Cardiac muscle cell (in vitro differentiated cells and primary cell): ENCODE measurements around the gene GPR85. TPM values are rescaled to one million over a fixed set of nuclear protein-coding genes. Genes with fewer than 3 reads are reported as not detected.

Experiments
- DNase-seq, 2 donors: peaks; one replicate each; pipeline versions ENCODE4 v3.0.0 to v3.0.0-alpha.2; 2010 to 2017; ENCODE audit warnings: low read depth in 1 of 2, low spot score in 1 of 2
- H3K27ac ChIP-seq: fragments of 200-600 bp; sonication (generic); 2 replicates; pipeline ENCODE4 v1.5.1; 2016
- H3K27me3 ChIP-seq: fragments of 200-600 bp; sonication (generic); 2 replicates; pipeline ENCODE4 v1.6.0; 2016; ENCODE audit warnings: control low read depth
- H3K36me3 ChIP-seq: fragments of 200-600 bp; sonication (generic); 2 replicates; pipeline ENCODE4 v1.5.1; 2016; ENCODE audit warnings: control low read depth
- H3K4me1 ChIP-seq: fragments of 200-600 bp; sonication (generic); 2 replicates; pipeline ENCODE4 v1.8.1; 2017; ENCODE audit warnings: low read depth, mild to moderate bottlenecking, mixed run types
- H3K4me3 ChIP-seq: fragments of 200-600 bp; sonication (generic); 2 replicates; pipeline ENCODE4 v1.5.1; 2016; ENCODE audit warnings: mild to moderate bottlenecking
- H3K9me3 ChIP-seq: fragments of 200-600 bp; sonication (generic); 2 replicates; pipeline ENCODE4 v1.5.1; 2017; ENCODE audit warnings: low read depth, mild to moderate bottlenecking, control low read depth
- polyA plus RNA-seq: library from polyadenylated mRNA; unstranded; fragments of >200 nt; fragmentation: Nextera tagmentation; extraction: Ambion mirVana; gene quantifications from 2 replicates; pipeline ENCODE4 v1.2.1, GENCODE V29; 2016
- total RNA-seq: library from RNA; depleted of rRNA; stranded (reverse); fragments of >200 nt; gene quantifications from 2 replicates; pipeline ENCODE4 v1.2.3, GENCODE V29; 2016
- TF ChIP-seq, protein P1 (sequence below): IDR thresholded peaks from 2 replicates; pipeline ENCODE4 v1.5.1; 2012; ENCODE audit warnings: low read depth, mild to moderate bottlenecking, low read length

GPR85 gene
- total and polyA plus RNA-seq, 2 experiments from 2014 or later = 0.80 TPM; not detected in 1

DNA sequence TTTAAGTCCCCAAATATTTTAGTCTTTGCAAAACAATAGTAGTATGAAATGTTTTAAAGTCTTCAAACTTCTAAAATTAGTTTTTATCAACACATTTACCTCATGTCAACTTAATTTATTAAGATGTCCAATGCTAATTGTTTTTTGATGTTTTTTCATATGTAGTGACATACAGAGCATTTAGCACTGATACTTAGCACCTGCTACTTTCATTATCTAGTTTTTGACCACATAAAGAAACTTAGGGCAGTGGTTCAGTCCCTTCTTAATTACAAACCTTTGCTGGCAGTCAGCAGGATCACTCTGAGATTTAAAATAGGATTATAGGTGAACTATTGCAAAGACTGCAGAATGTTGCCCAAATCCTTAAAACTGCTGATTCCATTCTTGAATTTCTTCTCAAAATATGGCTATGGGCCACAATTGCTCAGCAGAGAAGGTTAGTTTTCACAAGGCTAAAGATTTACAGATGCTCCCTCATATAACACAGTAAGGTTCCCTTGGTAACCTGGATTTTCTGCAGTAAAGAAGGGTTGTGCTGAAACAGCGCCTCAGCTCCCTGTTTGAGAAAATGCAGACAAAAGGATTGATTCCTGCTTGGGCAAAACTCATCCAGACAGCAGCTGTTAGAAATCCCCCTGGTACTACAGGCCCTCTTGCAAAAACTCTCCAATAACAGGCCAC is 3.4 kb downstream of the GPR85 start:
- TF ChIP-seq, protein P1, sequence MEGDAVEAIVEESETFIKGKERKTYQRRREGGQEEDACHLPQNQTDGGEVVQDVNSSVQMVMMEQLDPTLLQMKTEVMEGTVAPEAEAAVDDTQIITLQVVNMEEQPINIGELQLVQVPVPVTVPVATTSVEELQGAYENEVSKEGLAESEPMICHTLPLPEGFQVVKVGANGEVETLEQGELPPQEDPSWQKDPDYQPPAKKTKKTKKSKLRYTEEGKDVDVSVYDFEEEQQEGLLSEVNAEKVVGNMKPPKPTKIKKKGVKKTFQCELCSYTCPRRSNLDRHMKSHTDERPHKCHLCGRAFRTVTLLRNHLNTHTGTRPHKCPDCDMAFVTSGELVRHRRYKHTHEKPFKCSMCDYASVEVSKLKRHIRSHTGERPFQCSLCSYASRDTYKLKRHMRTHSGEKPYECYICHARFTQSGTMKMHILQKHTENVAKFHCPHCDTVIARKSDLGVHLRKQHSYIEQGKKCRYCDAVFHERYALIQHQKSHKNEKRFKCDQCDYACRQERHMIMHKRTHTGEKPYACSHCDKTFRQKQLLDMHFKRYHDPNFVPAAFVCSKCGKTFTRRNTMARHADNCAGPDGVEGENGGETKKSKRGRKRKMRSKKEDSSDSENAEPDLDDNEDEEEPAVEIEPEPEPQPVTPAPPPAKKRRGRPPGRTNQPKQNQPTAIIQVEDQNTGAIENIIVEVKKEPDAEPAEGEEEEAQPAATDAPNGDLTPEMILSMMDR = no peak
- H3K27ac ChIP-seq = no peak overlapping the region

DNA sequence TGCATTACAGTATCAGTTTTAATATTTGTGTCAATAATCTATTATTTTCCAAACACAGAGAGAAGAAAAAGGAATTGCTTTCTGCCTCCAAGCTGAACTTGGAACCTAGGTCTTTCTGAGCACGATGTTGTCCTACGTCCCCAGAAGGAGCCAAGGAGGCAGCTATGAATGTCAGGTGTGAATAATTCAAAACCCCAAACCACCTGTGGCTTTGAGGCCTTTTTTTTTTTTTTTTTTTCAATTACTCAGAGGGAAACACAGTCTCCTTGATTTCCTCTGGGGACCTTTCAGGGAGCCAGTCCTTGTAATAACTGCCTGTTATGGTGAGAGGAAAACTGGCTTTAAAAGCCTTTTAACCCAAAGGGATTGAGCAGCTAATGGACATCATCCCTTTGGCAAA is 8.3 kb downstream of the GPR85 start:
- TF ChIP-seq, protein P1 = no peak
- no peaks in the 10 kb centered on the region for H3K36me3 ChIP-seq
- H3K4me1 ChIP-seq = no peaks in the 10 kb centered on the region
- H3K9me3 ChIP-seq = no peaks in the 10 kb centered on the region
- DNase-seq = no peak
- peaks cover 28% of the 10 kb centered on the region for H3K27me3 ChIP-seq
- H3K27ac ChIP-seq = no peak overlapping the region
- no peak overlapping the region for H3K4me3 ChIP-seq

More for the DNA sequence above, 3.4 kb downstream of the GPR85 start:
- Histone ChIP-seq H3K9me3 (no peaks in the 10 kb centered on the region), H3K36me3 (no peaks in the 10 kb centered on the region), H3K4me1 (no peaks in the 10 kb centered on the region), H3K27me3 (peaks cover 18% of the 10 kb centered on the region), H3K4me3 (no peak overlapping the region)
- no peak for DNase-seq

DNA sequence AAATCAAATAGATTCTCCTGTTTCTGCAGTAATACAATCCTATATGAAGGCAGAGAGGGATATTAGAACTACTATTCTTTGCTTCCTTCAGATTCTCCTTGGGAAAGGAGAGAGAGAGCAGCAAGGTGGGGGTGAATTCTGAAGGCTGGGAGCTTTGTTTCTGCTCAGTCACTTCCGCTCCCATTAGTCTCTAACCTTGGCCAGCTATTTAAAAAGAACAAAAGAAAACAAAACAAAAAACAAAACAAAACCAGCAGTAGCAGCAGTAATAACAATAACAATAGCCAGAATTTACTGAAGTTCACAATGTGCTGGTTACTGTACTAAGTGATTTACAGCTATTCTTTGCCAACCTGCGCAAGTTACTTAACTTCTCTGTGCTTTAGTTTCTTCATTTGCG is 9.9 kb downstream of the GPR85 start:
- peaks cover 30% of the 10 kb centered on the region for H3K27me3 ChIP-seq
- H3K9me3 ChIP-seq = no peaks in the 10 kb centered on the region
- H3K4me1 ChIP-seq = no peaks in the 10 kb centered on the region
- no peak overlapping the region for H3K27ac ChIP-seq
- DNase-seq = no peak
- no peaks in the 10 kb centered on the region for H3K36me3 ChIP-seq
- TF ChIP-seq, protein P1 = no peak
- H3K4me3 ChIP-seq = no peak overlapping the region

DNA sequence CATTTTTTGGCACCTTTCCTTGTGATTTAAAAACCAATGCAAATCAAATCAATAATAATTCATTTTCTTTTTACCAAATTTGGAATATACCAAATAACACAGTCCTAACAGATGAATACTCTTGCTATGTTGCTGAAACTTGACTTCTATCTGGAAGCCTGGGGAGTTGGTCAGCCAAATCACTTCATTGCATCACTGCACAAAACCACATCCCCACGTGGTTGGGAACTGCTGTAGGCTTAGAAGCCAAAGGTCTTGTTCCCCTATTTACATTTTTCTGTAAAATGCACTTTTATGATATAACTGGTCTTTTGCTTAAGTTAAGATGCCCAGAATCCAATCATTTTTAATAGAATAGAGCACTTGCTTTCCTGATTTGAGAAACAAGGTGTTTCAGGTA is 15.2 kb downstream of the GPR85 start:
- no peaks in the 10 kb centered on the region for H3K9me3 ChIP-seq
- H3K4me1 ChIP-seq = no peaks in the 10 kb centered on the region
- TF ChIP-seq, protein P1 = no peak
- peak in 1 of 2 donors; percentile 38 for DNase-seq
- no peak overlapping the region for H3K27ac ChIP-seq
- H3K36me3 ChIP-seq = no peaks in the 10 kb centered on the region
- H3K4me3 ChIP-seq = no peak overlapping the region
- H3K27me3 ChIP-seq = peaks cover 10% of the 10 kb centered on the region

DNA sequence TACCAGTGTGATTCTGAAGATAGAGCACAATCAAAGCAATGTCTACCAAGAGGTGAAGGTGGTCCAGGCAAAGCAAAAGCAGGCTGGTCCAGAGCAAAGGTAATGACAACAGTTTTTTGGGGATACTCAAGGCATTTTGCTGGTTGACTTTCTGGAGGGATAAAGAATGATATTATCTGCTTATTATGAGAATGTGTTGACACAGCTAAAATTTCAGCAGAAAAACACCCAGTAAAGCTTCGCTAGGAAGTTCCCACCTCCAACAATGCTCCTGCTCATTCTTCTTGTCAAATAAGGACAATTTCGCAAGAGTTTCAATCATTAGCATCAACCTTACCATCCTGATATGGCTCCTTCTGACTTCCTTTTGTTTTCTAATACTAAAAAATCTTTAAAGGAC is 24.1 kb downstream of the GPR85 start:
- H3K27me3 ChIP-seq = no peaks in the 10 kb centered on the region
- DNase-seq = no peak
- H3K4me3 ChIP-seq = no peak overlapping the region
- TF ChIP-seq, protein P1 = no peak
- no peaks in the 10 kb centered on the region for H3K4me1 ChIP-seq
- H3K9me3 ChIP-seq = no peaks in the 10 kb centered on the region
- no peak overlapping the region for H3K27ac ChIP-seq
- no peaks in the 10 kb centered on the region for H3K36me3 ChIP-seq
